Heart right ventricle (tissue), 16 donors: Measurements from ENCODE around the gene CYB561A3. TPM values are rescaled to one million over a fixed set of nuclear protein-coding genes. Genes with fewer than 3 reads are reported as not detected.

Experiments
- ATAC-seq, 8 donors: fragments of 200-7000 bp; cut with Tn5 transposase; one replicate each; pipeline ENCODE4 v1.9.1; 2020; ENCODE audit warnings: mild to moderate bottlenecking in 8 of 8, moderate library complexity in 8 of 8, moderate number of reproducible peaks in 1 of 8
- DNase-seq, 2 donors: peaks; one replicate each; pipeline ENCODE4 v3.0.0-alpha.2; 2020
- H3K27ac ChIP-seq, 10 donors: fragments of 200-600 bp; sonication (generic) in 2 of 10; one replicate each; pipeline versions ENCODE4 v1.5.0 to v1.8.0; 2020 to 2022; ENCODE audit warnings: mild to moderate bottlenecking in 3 of 10
- H3K27me3 ChIP-seq, 7 donors: fragments of 200-600 bp; one replicate each; pipeline ENCODE4 v1.8.0; 2021 to 2022; ENCODE audit warnings: mild to moderate bottlenecking in 2 of 7
- H3K36me3 ChIP-seq, 9 donors: fragments of 200-600 bp; sonication (generic) in 1 of 9; one replicate each; pipeline versions ENCODE4 v1.5.0 to v1.8.0; 2020 to 2022; ENCODE audit warnings: mild to moderate bottlenecking in 2 of 9
- H3K4me1 ChIP-seq, 9 donors: fragments of 200-600 bp; sonication (generic) in 1 of 9; one replicate each; pipeline versions ENCODE4 v1.5.0 to v1.8.0; 2020 to 2022; ENCODE audit warnings: mild to moderate bottlenecking in 4 of 9
- H3K4me3 ChIP-seq, 10 donors: fragments of 200-600 bp; sonication (generic) in 2 of 10; one replicate each; pipeline versions ENCODE4 v1.5.0 to v1.8.0; 2020 to 2022; ENCODE audit warnings: mild to moderate bottlenecking in 7 of 10, moderate library complexity in 2 of 10
- H3K9me3 ChIP-seq, 11 donors: fragments of 200-600 bp in 10 of 11; sonication (generic) in 2 of 11; one replicate each; pipeline versions ENCODE4 v1.5.0 to v1.8.0; 2013 to 2022; ENCODE audit warnings: mild to moderate bottlenecking in 2 of 11, control low read depth in 1 of 11, moderate library complexity in 1 of 11
- WGBS, 2 donors: extraction: QIAGEN DNeasy Blood & Tissue Kit; methylation state at CpG; one replicate each; pipeline ENCODE4 v1.1.7; 2013; ENCODE audit warnings: inconsistent platforms in 1 of 2; 5-methylcytosine and 5-hydroxymethylcytosine counted together
- intact Hi-C, 10 donors: fragments of 100-400 bp; cut with DNase I; formaldehyde crosslinking; loops; one replicate each; pipeline versions ENCODE4 v1.11.1 to v1.14.2; 2022
- polyA plus RNA-seq, 2 donors: library from polyadenylated mRNA; stranded (reverse); fragments of 200-250 nt; gene quantifications; one replicate each; pipeline ENCODE4 v1.2.3, GENCODE V29; 2013
- total RNA-seq, 10 donors: library from RNA; stranded (reverse); fragmentation: NEBNext Ultra II Directional in 3 of 10; extraction: Animal tissue kit (Norgen Biotek cat#: 25700) in 3 of 10; gene quantifications; one replicate each; pipeline versions ENCODE4 v1.2.1 to v1.2.4, GENCODE V29; 2021 to 2023
- TF ChIP-seq, protein P1 (sequence below), 9 donors: fragments of 200-600 bp; sonication (generic) in 2 of 9; IDR thresholded peaks; one replicate each; pipeline versions ENCODE4 v1.5.0 to v1.8.0; 2021 to 2022; ENCODE audit warnings: antibody characterized with exemption in 9 of 9, mild to moderate bottlenecking in 5 of 9, moderate library complexity in 1 of 9
- donor health status: Arrhythmogenic right ventricular cardiomyopathy.
- donor health status: ischemic (EF 13 %, LVEDD 7.1; RV severe dilation, severe dysfunction).
- donor health status: healthy with polysubstance abuse.
- donor health status: DM: no; HTN: yes; CAD: no.
- donor health status: DM: no; HTN: no; CAD: no.
- donor health status: ischemic (EF 25% LVEDD 6.9; RV normal size, moderate dysfunction).
- donor health status: ischemic (EF 25% LVEDD 5.7; RV mildly dilated, moderate dysfunction).
- donor health status: healthy.
- donor health status: DM: yes; HTN: yes; CAD: no.
- donor health status: Ischemic cardiomyopathy.
- donor health status: ischemic (EF 35%, LVEDD 5.7; RV mildly dilated, moderate dysfunction).
- donor health status: nonischemic (EF 11% LVEDD 7.7; RV severe dilation, severe dysfunction).
- donor health status: DM: yes; HTN: yes; CAD: no.
- donor health status: PGD.
- donor health status: ischemic (EF 29% LVEDD 5.4; RV normal size, mild dysfunction).
- donor health status: nonischemic (EF 23%, LVEDD 6.1; RV moderate dilation, normal function).

The CYB561A3 gene
- total and polyA plus RNA-seq, 12 donors: 6.0 to 18.6 (median 10.5) TPM

DNA sequence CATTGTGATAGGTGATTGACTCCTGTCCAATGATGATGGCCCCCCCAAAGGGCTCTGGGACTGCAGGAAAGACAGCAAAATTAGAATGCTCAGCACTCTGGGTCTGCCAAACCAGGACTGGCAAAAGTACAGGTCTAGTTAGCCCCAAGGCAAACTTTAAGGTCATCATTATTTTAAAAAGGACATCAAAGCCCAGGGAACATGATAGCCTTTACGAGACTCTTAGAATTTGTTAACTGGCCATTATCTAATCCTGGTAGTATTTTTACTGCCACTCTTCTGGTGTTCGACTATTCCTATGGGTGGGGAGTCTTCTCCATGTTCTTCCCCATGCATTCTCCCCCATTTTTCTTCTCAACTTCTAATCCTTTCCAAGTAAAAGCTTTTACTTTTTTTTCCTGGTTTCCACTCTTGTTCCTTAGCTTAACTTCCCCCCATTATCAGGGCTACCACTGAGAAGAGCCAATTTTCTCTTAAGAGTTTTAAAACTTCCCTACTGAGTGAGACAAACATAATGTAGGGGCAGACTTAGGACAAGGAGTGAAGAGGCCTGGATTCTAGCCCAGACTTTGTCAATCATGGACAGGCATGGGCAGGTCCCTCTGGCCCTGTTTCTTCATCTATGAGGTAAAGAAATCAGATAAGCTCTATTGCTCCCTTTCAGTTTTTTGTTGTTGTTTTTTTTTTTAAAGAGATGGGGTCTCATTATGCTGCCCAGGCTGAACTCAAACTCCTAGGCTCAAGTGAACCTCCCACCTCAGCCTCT, 35.9 kb downstream of the CYB561A3 start:
- intact Hi-C loops: no loop called here
- H3K36me3 ChIP-seq: peaks cover 0 to 100% (median 65%) of the 10 kb centered on the region in 9 donors
- 46 to 55% methylated on average over 2 of the region's 2 CpGs for WGBS, 2 donors
- peaks cover 0 to 48% (median 26%) of the 10 kb centered on the region in 9 donors for H3K4me1 ChIP-seq
- DNase-seq (no peak), ATAC-seq (peak in 6 of 8 donors; percentile 26 to 76 (median 70))
- H3K4me3 ChIP-seq: no peak overlapping the region
- H3K27ac ChIP-seq: peak overlapping the region in 1 of 10 donors; percentile 0
- H3K9me3 ChIP-seq: no peaks in the 10 kb centered on the region
- H3K27me3 ChIP-seq: no peaks in the 10 kb centered on the region
- TF ChIP-seq, protein P1, sequence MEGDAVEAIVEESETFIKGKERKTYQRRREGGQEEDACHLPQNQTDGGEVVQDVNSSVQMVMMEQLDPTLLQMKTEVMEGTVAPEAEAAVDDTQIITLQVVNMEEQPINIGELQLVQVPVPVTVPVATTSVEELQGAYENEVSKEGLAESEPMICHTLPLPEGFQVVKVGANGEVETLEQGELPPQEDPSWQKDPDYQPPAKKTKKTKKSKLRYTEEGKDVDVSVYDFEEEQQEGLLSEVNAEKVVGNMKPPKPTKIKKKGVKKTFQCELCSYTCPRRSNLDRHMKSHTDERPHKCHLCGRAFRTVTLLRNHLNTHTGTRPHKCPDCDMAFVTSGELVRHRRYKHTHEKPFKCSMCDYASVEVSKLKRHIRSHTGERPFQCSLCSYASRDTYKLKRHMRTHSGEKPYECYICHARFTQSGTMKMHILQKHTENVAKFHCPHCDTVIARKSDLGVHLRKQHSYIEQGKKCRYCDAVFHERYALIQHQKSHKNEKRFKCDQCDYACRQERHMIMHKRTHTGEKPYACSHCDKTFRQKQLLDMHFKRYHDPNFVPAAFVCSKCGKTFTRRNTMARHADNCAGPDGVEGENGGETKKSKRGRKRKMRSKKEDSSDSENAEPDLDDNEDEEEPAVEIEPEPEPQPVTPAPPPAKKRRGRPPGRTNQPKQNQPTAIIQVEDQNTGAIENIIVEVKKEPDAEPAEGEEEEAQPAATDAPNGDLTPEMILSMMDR (IDR thresholded peaks at IDR 0.05): no peak

DNA sequence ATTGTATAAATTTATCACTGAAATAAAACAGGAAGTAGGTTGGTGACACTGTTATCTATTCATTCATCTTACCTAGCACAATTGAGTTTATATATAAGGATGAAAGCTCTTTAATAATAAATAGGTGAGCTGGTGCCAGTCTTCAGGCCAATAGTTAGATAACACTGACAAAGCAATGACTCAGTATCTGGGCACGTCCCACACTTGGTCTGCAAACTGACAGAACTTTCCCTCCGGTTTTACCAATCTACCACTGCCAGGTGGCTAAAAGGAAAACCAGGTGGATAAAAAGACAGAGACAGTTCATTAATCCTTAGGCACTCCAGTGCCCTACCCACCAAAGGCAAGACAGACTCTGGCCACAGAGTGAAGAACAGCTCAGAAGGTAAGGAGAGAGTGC, 46.4 kb downstream of the CYB561A3 start:
- H3K36me3 ChIP-seq: peaks cover 6 to 100% (median 71%) of the 10 kb centered on the region in 9 donors
- TF ChIP-seq, protein P1 (IDR thresholded peaks at IDR 0.05): no peak
- H3K27me3 ChIP-seq: no peaks in the 10 kb centered on the region
- 75 to 81% methylated on average over 2 of the region's 2 CpGs for WGBS, 2 donors
- H3K4me1 ChIP-seq: no peaks in the 10 kb centered on the region
- H3K4me3 ChIP-seq: no peak overlapping the region
- no peak overlapping the region for H3K27ac ChIP-seq
- DNase-seq: no peak
- intact Hi-C loops: no loop called here
- no peaks in the 10 kb centered on the region for H3K9me3 ChIP-seq
- ATAC-seq: no peak

DNA sequence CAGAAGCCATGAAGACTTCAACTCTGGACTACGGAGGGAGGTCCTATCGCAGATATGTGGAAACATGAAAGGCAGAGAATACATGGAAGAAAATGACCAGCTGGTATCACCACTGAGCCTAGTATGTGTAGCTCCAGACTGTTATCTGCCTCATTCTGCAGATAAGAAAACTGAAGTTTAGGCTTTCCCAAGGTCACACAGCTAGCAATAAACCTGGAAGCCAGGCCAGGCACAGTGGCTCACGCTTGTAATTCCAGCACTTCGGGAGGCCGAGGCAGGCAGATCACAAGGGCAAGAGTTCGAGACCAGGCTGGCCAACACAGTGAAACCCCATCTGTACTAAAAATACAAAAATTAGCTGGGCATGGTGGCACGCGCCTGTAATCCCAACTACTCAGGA, 50.9 kb downstream of the CYB561A3 start:
- DNase-seq (no peak), ATAC-seq (no peak)
- H3K9me3 ChIP-seq: no peaks in the 10 kb centered on the region
- peaks cover 6 to 100% (median 85%) of the 10 kb centered on the region in 9 donors for H3K36me3 ChIP-seq
- no peak overlapping the region for H3K27ac ChIP-seq
- WGBS, 2 donors: 83 to 86% methylated on average over 8 of the region's 8 CpGs
- H3K4me3 ChIP-seq: no peak overlapping the region
- H3K4me1 ChIP-seq: no peaks in the 10 kb centered on the region
- intact Hi-C loops: no loop called here
- H3K27me3 ChIP-seq: no peaks in the 10 kb centered on the region
- TF ChIP-seq, protein P1 (IDR thresholded peaks at IDR 0.05): no peak

DNA sequence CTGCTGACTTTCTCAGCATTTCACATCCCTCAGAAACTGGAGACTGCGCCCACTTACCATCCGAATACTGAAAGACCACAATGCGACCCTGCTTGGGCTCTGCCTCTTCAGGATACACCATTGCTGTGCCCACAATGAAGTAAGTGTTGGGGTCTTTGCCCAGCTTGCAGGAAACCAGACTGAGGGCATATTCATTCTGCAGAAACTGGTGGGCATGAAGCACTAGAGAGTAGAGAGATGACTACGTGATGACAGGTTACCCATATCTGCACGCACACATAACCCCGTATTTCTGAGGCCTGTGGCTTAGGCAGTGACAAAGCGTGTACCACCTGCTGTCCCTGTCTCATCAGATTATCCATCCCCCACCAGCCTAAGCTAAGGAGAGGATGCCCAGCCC, 51.9 kb downstream of the CYB561A3 start:
- DNase-seq (no peak), ATAC-seq (no peak)
- Histone ChIP-seq H3K9me3 (no peaks in the 10 kb centered on the region), H3K36me3 (peaks cover 6 to 100% (median 88%) of the 10 kb centered on the region in 9 donors), H3K4me3 (no peak overlapping the region), H3K4me1 (no peaks in the 10 kb centered on the region), H3K27ac (no peak overlapping the region), H3K27me3 (no peaks in the 10 kb centered on the region)
- WGBS, 2 donors: 95 to 96% methylated on average over 7 of the region's 7 CpGs
- TF ChIP-seq, protein P1 (IDR thresholded peaks at IDR 0.05): no peak
- intact Hi-C loops: no loop called here
